PC-9 (cell line): ENCODE results near the gene SST. TPM values are rescaled to one million over a fixed set of nuclear protein-coding genes. Genes with fewer than 3 reads are reported as not detected.
A peak's percentile ranks its signal among the peaks of the same experiment; 100 is the strongest.

Source experiments
- BruUV-seq: library from RNA; stranded (reverse); fragments of 400-500 nt; replicated peaks from 2 replicates; lab custom pipeline; 2021; lab: Mats Ljungman, UMichigan
- CTCF ChIA-PET: fragments of 300-600 bp; sonication (Branson Sonifier 250); formaldehyde crosslinking; loops from one replicate; lab custom pipeline; 2022; ENCODE audit warnings: antibody characterized with exemption; lab: Charles Lee
- POLR2A ChIA-PET: fragments of 300-600 bp; sonication (Branson Sonifier 250); formaldehyde crosslinking; loops from one replicate; lab custom pipeline; 2022; ENCODE audit warnings: antibody characterized with exemption; ENCODE audit not compliant: unreplicated experiment; lab: Charles Lee
- DNase-seq, 2 experiments: peaks; one replicate each; pipeline versions ENCODE4 v3.0.0 to v3.0.0-alpha.2; 2015 to 2022; ENCODE audit warnings: mixed read lengths in 1 of 2
- H2AFZ ChIP-seq: fragments of 200-600 bp; sonication (generic); 2 replicates; pipeline ENCODE4 v1.8.1; 2017; ENCODE audit warnings: antibody characterized with exemption
- H3F3A ChIP-seq: fragments of 200-600 bp; sonication (generic); 2 replicates; pipeline ENCODE4 v1.8.1; 2017; ENCODE audit warnings: antibody characterized with exemption, mild to moderate bottlenecking, low read depth; ENCODE audit not compliant: insufficient read depth
- H3K27ac ChIP-seq: fragments of 200-600 bp; sonication (generic); 2 replicates; pipeline ENCODE4 v1.6.1; 2016; ENCODE audit warnings: mixed run types
- H3K27me3 ChIP-seq: fragments of 200-600 bp; sonication (generic); 2 replicates; pipeline ENCODE4 v1.6.1; 2016; ENCODE audit warnings: low read depth, mixed run types; ENCODE audit not compliant: insufficient read depth
- H3K36me3 ChIP-seq: fragments of 200-600 bp; sonication (generic); 2 replicates; pipeline ENCODE4 v1.6.1; 2016; ENCODE audit warnings: low read depth, mixed run types
- H3K4me1 ChIP-seq: fragments of 200-600 bp; sonication (generic); replicated peaks from 2 replicates; pipeline ENCODE4 v1.6.1; 2016; ENCODE audit warnings: mixed run types; ENCODE audit not compliant: insufficient read depth
- H3K4me2 ChIP-seq: fragments of 200-600 bp; sonication (generic); 2 replicates; pipeline ENCODE4 v1.6.1; 2017; ENCODE audit warnings: mixed run types
- H3K4me3 ChIP-seq: fragments of 200-600 bp; sonication (generic); 2 replicates; pipeline ENCODE4 v1.6.1; 2016; ENCODE audit warnings: mixed run types
- H3K79me2 ChIP-seq: fragments of 200-600 bp; sonication (generic); 2 replicates; pipeline ENCODE4 v1.6.1; 2017; ENCODE audit warnings: low read depth, mixed run types
- H3K9me2 ChIP-seq: fragments of 200-600 bp; sonication (generic); 2 replicates; pipeline ENCODE4 v1.8.1; 2017; ENCODE audit warnings: mild to moderate bottlenecking; ENCODE audit not compliant: insufficient read depth
- H3K9me3 ChIP-seq: fragments of 200-600 bp; sonication (generic); 2 replicates; pipeline ENCODE4 v1.8.1; 2016; ENCODE audit warnings: low read depth; ENCODE audit not compliant: insufficient read depth
- H4K20me1 ChIP-seq: fragments of 200-600 bp; sonication (generic); 2 replicates; pipeline ENCODE4 v1.8.1; 2017; ENCODE audit not compliant: insufficient read depth
- EZH2 ChIP-seq: fragments of 200-600 bp; sonication (generic); IDR thresholded peaks from 2 replicates; pipeline ENCODE4 v1.8.0; 2017; ENCODE audit warnings: antibody characterized with exemption, low read depth
- intact Hi-C: fragments of 100-400 bp; cut with micrococcal nuclease; formaldehyde crosslinking; loops from one replicate; pipeline ENCODE4 v1.10.0; 2022; ENCODE audit not compliant: unreplicated experiment
- total RNA-seq: library from RNA; stranded (reverse); gene quantifications from 2 replicates; pipeline ENCODE4 v1.2.3, GENCODE V29; 2021
- TF ChIP-seq, protein P1 (sequence below): fragments of 200-600 bp; sonication (generic); conservative IDR thresholded peaks from 2 replicates; pipeline ENCODE4 v1.6.1; 2017; ENCODE audit warnings: mixed run types, antibody characterized with exemption, mild to moderate bottlenecking, moderate library complexity

The SST gene
- total RNA-seq, 1 experiment from 2014 or later = not detected

DNA sequence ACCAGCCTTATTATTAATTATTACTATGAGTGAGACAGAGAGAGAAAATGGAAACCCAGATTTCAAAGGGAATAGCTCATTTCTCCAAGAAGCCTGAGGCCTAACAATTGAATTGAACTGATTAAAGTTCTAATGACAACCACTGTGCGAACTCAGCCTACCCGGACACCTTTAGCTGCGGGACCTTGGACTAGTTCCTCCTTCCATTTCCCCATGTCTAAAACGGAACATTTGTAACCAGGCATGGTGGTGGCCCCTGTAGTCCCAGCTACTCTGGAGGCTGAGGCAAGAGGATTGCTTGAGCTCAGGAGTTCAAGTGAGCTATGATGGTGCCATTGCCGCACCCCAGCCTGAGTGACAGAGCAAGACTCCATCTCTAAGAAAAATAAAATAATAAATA, 48.6 kb upstream of the SST start:
- Histone ChIP-seq H3K27me3 (no peaks in the 10 kb centered on the region), H3K4me3 (no peak overlapping the region), H4K20me1 (peaks cover 12% of the 10 kb centered on the region; the same call in 1 of the 2 replicates), H3K4me1 (no peaks in the 10 kb centered on the region), H3K4me2 (no peak overlapping the region), H3F3A (peaks cover 28% of the 10 kb centered on the region), H3K9me2 (no peaks in the 10 kb centered on the region), H3K79me2 (no peaks in the 10 kb centered on the region), H2AFZ (no peak overlapping the region), H3K27ac (no peak overlapping the region), H3K9me3 (no peaks in the 10 kb centered on the region), H3K36me3 (peaks cover 15% of the 10 kb centered on the region)
- intact Hi-C loops = loop anchor here (10.0 kb wide), 3 partner anchors 1104 to 1734 kb away; partner anchors contain the start of genes AHSG and CRYGS
- DNase-seq = no peak
- ChIA-PET POLR2A (interaction anchor here (0.6 to 0.7 kb wide), 2 partner anchors 117 to 712 kb away, joined by 4 to 6 read pairs; no protein-coding TSS in a partner anchor), CTCF (interaction anchor here (0.7 kb wide), 1 partner anchor 1889 kb away, joined by 3 read pairs; no protein-coding TSS in a partner anchor)
- no TSS peak for BruUV-seq
- TF ChIP-seq EZH2 = no peak
- TF ChIP-seq, protein P1, sequence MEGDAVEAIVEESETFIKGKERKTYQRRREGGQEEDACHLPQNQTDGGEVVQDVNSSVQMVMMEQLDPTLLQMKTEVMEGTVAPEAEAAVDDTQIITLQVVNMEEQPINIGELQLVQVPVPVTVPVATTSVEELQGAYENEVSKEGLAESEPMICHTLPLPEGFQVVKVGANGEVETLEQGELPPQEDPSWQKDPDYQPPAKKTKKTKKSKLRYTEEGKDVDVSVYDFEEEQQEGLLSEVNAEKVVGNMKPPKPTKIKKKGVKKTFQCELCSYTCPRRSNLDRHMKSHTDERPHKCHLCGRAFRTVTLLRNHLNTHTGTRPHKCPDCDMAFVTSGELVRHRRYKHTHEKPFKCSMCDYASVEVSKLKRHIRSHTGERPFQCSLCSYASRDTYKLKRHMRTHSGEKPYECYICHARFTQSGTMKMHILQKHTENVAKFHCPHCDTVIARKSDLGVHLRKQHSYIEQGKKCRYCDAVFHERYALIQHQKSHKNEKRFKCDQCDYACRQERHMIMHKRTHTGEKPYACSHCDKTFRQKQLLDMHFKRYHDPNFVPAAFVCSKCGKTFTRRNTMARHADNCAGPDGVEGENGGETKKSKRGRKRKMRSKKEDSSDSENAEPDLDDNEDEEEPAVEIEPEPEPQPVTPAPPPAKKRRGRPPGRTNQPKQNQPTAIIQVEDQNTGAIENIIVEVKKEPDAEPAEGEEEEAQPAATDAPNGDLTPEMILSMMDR = no peak

DNA sequence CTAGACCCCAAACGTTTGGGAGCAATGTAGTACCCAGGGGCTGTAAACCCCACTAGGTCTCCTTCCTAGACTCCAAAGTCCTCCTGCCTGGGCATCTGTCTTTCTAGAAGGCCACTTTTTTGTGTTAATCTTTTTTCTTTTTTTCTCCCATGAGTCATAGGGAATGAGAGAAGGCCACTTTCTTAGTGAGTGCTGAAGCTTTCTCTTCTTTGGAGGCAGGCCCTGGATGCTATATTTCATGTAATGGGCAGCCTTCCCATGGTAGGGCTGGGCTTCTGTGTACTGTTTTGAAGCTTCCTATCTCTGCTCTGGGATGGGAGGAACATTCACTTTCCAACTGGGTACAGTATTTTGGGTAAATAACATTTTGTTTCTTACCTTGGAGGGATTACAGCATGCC, 47.4 kb upstream of the SST start:
- no peaks in the 10 kb centered on the region for H3K79me2 ChIP-seq
- no peak for TF ChIP-seq EZH2
- TF ChIP-seq, protein P1 = no peak
- intact Hi-C loops = loop anchor here (10.0 kb wide), 3 partner anchors 1103 to 1733 kb away; partner anchors contain the start of genes AHSG and CRYGS
- no peak overlapping the region for H3K4me2 ChIP-seq
- no peak for DNase-seq
- H2AFZ ChIP-seq = no peak overlapping the region
- ChIA-PET CTCF (interaction anchor here (0.8 kb wide), 1 partner anchor 1709 kb away, joined by 3 read pairs; no protein-coding TSS in a partner anchor), POLR2A (no interaction called here)
- BruUV-seq = no TSS peak
- H3K36me3 ChIP-seq = peaks cover 3% of the 10 kb centered on the region; the same call in 1 of the 2 replicates
- no peaks in the 10 kb centered on the region for H3K4me1 ChIP-seq
- peaks cover 23% of the 10 kb centered on the region for H3F3A ChIP-seq
- H3K27me3 ChIP-seq = no peaks in the 10 kb centered on the region
- H4K20me1 ChIP-seq = 0 out of 2 replicates have a peak, but pooled peaks cover 8% of the 10 kb centered on the region
- no peak overlapping the region for H3K27ac ChIP-seq
- H3K9me3 ChIP-seq = no peaks in the 10 kb centered on the region
- H3K4me3 ChIP-seq = no peak overlapping the region
- H3K9me2 ChIP-seq = no peaks in the 10 kb centered on the region

DNA sequence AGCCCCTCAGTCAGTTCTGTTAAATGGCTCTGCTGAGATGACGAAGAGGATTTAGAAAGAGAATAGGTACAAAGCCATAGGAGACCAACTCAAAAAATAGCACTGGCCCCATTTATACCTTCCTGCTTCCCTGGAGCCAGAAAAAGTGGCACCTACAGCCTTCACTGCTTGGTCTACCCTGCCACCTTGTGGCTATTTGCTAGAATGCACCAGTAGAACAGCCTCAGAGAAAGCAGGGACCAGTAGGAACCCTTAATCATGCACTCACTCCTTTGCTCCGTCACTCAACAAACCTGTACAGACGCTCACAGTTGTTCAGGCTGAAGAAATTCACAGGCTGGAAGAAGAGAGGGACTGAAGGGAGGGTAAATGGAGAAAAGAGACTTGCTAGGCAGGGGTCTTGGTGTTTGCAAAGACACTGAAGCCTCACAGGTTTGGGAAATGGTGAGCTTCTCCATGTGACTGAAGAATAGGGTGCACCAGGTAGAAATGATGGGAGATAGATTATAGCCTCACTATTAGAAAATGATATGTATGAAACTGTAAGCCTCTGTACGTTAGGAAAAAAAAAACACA, 44.3 kb upstream of the SST start:
- no peaks in the 10 kb centered on the region for H3K4me1 ChIP-seq
- ChIA-PET CTCF (interaction anchor here (0.6 to 1.3 kb wide), 5 partner anchors 25 to 752 kb away, joined by 3 to 5 read pairs (median 3); no protein-coding TSS in a partner anchor), POLR2A (no interaction called here)
- intact Hi-C loops = loop anchor here (1.0 to 10.0 kb wide), 6 partner anchors 35 to 1730 kb away; partner anchors contain the start of genes AHSG and CRYGS
- no peak overlapping the region for H3K4me3 ChIP-seq
- no peaks in the 10 kb centered on the region for H3K36me3 ChIP-seq
- no peaks in the 10 kb centered on the region for H3K79me2 ChIP-seq
- H3F3A ChIP-seq = peaks cover 3% of the 10 kb centered on the region; the same call in 1 of the 2 replicates
- H4K20me1 ChIP-seq = no peaks in the 10 kb centered on the region
- H2AFZ ChIP-seq = no peak overlapping the region
- H3K9me2 ChIP-seq = no peaks in the 10 kb centered on the region
- no peaks in the 10 kb centered on the region for H3K27me3 ChIP-seq
- H3K9me3 ChIP-seq = no peaks in the 10 kb centered on the region
- H3K27ac ChIP-seq = no peak overlapping the region
- H3K4me2 ChIP-seq = no peak overlapping the region
- peak; percentile 74 to 82 for DNase-seq
- BruUV-seq = no TSS peak
- no peak for TF ChIP-seq EZH2
- TF ChIP-seq, protein P1 = peak; percentile 99
